ENCODE results near the gene IFTAP. TPM values are rescaled to one million over a fixed set of nuclear protein-coding genes. Genes with fewer than 3 reads are reported as not detected.

IFTAP gene
- total RNA-seq, 1 donor from 2014 or later, result 0.75 TPM

- Mint-ChIP-seq H3K27ac (no peak overlapping the region), H3K27me3 (ENCODE audit: low read depth) (peaks cover 24% of the 10 kb centered on the region), H3K4me1 (ENCODE audit: low read depth) (peaks cover 5% of the 10 kb centered on the region), H3K9me3 (no peaks in the 10 kb centered on the region), H3K36me3 (ENCODE audit: low read depth) (no peaks in the 10 kb centered on the region), H3K4me3 (ENCODE audit: low read depth) (no peak overlapping the region)
- DNase-seq (ENCODE audit: low spot score), result no peak
- intact Hi-C loops (cut with micrococcal nuclease), result no loop called here
Measured at GRCh38 chr11:36605221-36606216, 11.2 kb downstream of the IFTAP start.

GRCh38 chr11:36608491-36609199 is 14.3 kb downstream of the IFTAP start:
- H3K27me3 Mint-ChIP-seq (ENCODE audit: low read depth), result peaks cover 9% of the 10 kb centered on the region
- no peak overlapping the region for H3K4me3 Mint-ChIP-seq (ENCODE audit: low read depth)
- intact Hi-C loops (cut with micrococcal nuclease), result no loop called here
- H3K36me3 Mint-ChIP-seq (ENCODE audit: low read depth), result no peaks in the 10 kb centered on the region
- H3K9me3 Mint-ChIP-seq, result no peaks in the 10 kb centered on the region
- no peak overlapping the region for H3K27ac Mint-ChIP-seq
- DNase-seq (ENCODE audit: low spot score), result no peak
- peaks cover 5% of the 10 kb centered on the region for H3K4me1 Mint-ChIP-seq (ENCODE audit: low read depth)

GRCh38 chr11:36609383-36609782 is 15.1 kb downstream of the IFTAP start:
- H3K4me3 Mint-ChIP-seq (ENCODE audit: low read depth), result no peak overlapping the region
- H3K9me3 Mint-ChIP-seq, result no peaks in the 10 kb centered on the region
- no peaks in the 10 kb centered on the region for H3K36me3 Mint-ChIP-seq (ENCODE audit: low read depth)
- intact Hi-C loops (cut with micrococcal nuclease), result no loop called here
- H3K4me1 Mint-ChIP-seq (ENCODE audit: low read depth), result peaks cover 5% of the 10 kb centered on the region
- DNase-seq (ENCODE audit: low spot score), result no peak
- H3K27me3 Mint-ChIP-seq (ENCODE audit: low read depth), result peaks cover 4% of the 10 kb centered on the region
- H3K27ac Mint-ChIP-seq, result no peak overlapping the region

GRCh38 chr11:36615826-36616225 is 21.5 kb downstream of the IFTAP start:
- Mint-ChIP-seq H3K4me1 (ENCODE audit: low read depth) (no peaks in the 10 kb centered on the region), H3K27ac (no peak overlapping the region), H3K4me3 (ENCODE audit: low read depth) (no peak overlapping the region), H3K36me3 (ENCODE audit: low read depth) (no peaks in the 10 kb centered on the region), H3K27me3 (ENCODE audit: low read depth) (peaks cover 8% of the 10 kb centered on the region), H3K9me3 (no peaks in the 10 kb centered on the region)
- DNase-seq (ENCODE audit: low spot score), result no peak
- intact Hi-C loops (cut with micrococcal nuclease), result no loop called here

GRCh38 chr11:36617543-36618362 is 23.5 kb downstream of the IFTAP start:
- intact Hi-C loops (cut with micrococcal nuclease), result no loop called here
- H3K4me1 Mint-ChIP-seq (ENCODE audit: low read depth), result no peaks in the 10 kb centered on the region
- no peak overlapping the region for H3K27ac Mint-ChIP-seq
- DNase-seq (ENCODE audit: low spot score), result no peak
- peaks cover 14% of the 10 kb centered on the region for H3K27me3 Mint-ChIP-seq (ENCODE audit: low read depth)
- no peaks in the 10 kb centered on the region for H3K36me3 Mint-ChIP-seq (ENCODE audit: low read depth)
- no peak overlapping the region for H3K4me3 Mint-ChIP-seq (ENCODE audit: low read depth)
- no peaks in the 10 kb centered on the region for H3K9me3 Mint-ChIP-seq

GRCh38 chr11:36618363-36619047 is 24.2 kb downstream of the IFTAP start:
- DNase-seq (ENCODE audit: low spot score), result no peak
- Mint-ChIP-seq H3K27me3 (ENCODE audit: low read depth) (peaks cover 17% of the 10 kb centered on the region), H3K9me3 (no peaks in the 10 kb centered on the region), H3K36me3 (ENCODE audit: low read depth) (no peaks in the 10 kb centered on the region), H3K4me1 (ENCODE audit: low read depth) (no peaks in the 10 kb centered on the region), H3K4me3 (ENCODE audit: low read depth) (no peak overlapping the region), H3K27ac (no peak overlapping the region)
- intact Hi-C loops (cut with micrococcal nuclease), result no loop called here

- no peak for DNase-seq (ENCODE audit: low spot score)
- Mint-ChIP-seq H3K27ac (no peak overlapping the region), H3K27me3 (ENCODE audit: low read depth) (peaks cover 17% of the 10 kb centered on the region), H3K9me3 (no peaks in the 10 kb centered on the region), H3K36me3 (ENCODE audit: low read depth) (no peaks in the 10 kb centered on the region), H3K4me1 (ENCODE audit: low read depth) (no peaks in the 10 kb centered on the region), H3K4me3 (ENCODE audit: low read depth) (no peak overlapping the region)
- intact Hi-C loops (cut with micrococcal nuclease), result no loop called here
Measured at GRCh38 chr11:36619502-36619901, 25.2 kb downstream of the IFTAP start.

GRCh38 chr11:36620246-36620645 is 25.9 kb downstream of the IFTAP start:
- Mint-ChIP-seq H3K9me3 (no peaks in the 10 kb centered on the region), H3K27ac (no peak overlapping the region), H3K27me3 (ENCODE audit: low read depth) (peaks cover 17% of the 10 kb centered on the region), H3K4me1 (ENCODE audit: low read depth) (no peaks in the 10 kb centered on the region), H3K36me3 (ENCODE audit: low read depth) (no peaks in the 10 kb centered on the region), H3K4me3 (ENCODE audit: low read depth) (no peak overlapping the region)
- intact Hi-C loops (cut with micrococcal nuclease), result no loop called here
- DNase-seq (ENCODE audit: low spot score), result no peak

GRCh38 chr11:36622431-36623136 is 28.3 kb downstream of the IFTAP start:
- no peaks in the 10 kb centered on the region for H3K9me3 Mint-ChIP-seq
- H3K36me3 Mint-ChIP-seq (ENCODE audit: low read depth), result no peaks in the 10 kb centered on the region
- intact Hi-C loops (cut with micrococcal nuclease), result loop anchor here (1.0 kb wide), 1 partner anchor 58 kb away; no protein-coding TSS in a partner anchor
- peaks cover 15% of the 10 kb centered on the region for H3K27me3 Mint-ChIP-seq (ENCODE audit: low read depth)
- no peak for DNase-seq (ENCODE audit: low spot score)
- no peak overlapping the region for H3K27ac Mint-ChIP-seq
- no peaks in the 10 kb centered on the region for H3K4me1 Mint-ChIP-seq (ENCODE audit: low read depth)
- no peak overlapping the region for H3K4me3 Mint-ChIP-seq (ENCODE audit: low read depth)

GRCh38 chr11:36623494-36623893 is 29.2 kb downstream of the IFTAP start:
- intact Hi-C loops (cut with micrococcal nuclease), result no loop called here
- no peaks in the 10 kb centered on the region for H3K9me3 Mint-ChIP-seq
- no peaks in the 10 kb centered on the region for H3K36me3 Mint-ChIP-seq (ENCODE audit: low read depth)
- no peak overlapping the region for H3K4me3 Mint-ChIP-seq (ENCODE audit: low read depth)
- H3K27me3 Mint-ChIP-seq (ENCODE audit: low read depth), result peaks cover 15% of the 10 kb centered on the region
- H3K4me1 Mint-ChIP-seq (ENCODE audit: low read depth), result no peaks in the 10 kb centered on the region
- DNase-seq (ENCODE audit: low spot score), result no peak
- H3K27ac Mint-ChIP-seq, result no peak overlapping the region

- intact Hi-C loops (cut with micrococcal nuclease), result no loop called here
- Mint-ChIP-seq H3K9me3 (no peaks in the 10 kb centered on the region), H3K4me3 (ENCODE audit: low read depth) (no peak overlapping the region), H3K36me3 (ENCODE audit: low read depth) (no peaks in the 10 kb centered on the region), H3K27ac (no peak overlapping the region), H3K4me1 (ENCODE audit: low read depth) (peaks cover 4% of the 10 kb centered on the region), H3K27me3 (ENCODE audit: low read depth) (peaks cover 3% of the 10 kb centered on the region)
- no peak for DNase-seq (ENCODE audit: low spot score)
Measured at GRCh38 chr11:36627006-36627405, 32.7 kb downstream of the IFTAP start.

GRCh38 chr11:36627471-36627870 is 33.2 kb downstream of the IFTAP start:
- Mint-ChIP-seq H3K9me3 (no peaks in the 10 kb centered on the region), H3K4me3 (ENCODE audit: low read depth) (no peak overlapping the region), H3K4me1 (ENCODE audit: low read depth) (peaks cover 4% of the 10 kb centered on the region), H3K27ac (no peak overlapping the region), H3K36me3 (ENCODE audit: low read depth) (no peaks in the 10 kb centered on the region), H3K27me3 (ENCODE audit: low read depth) (peaks cover 3% of the 10 kb centered on the region)
- no peak for DNase-seq (ENCODE audit: low spot score)
- intact Hi-C loops (cut with micrococcal nuclease), result no loop called here

All from activated T-helper 2 cell treated with anti-CD3 and anti-CD28 coated beads, Interferon-gamma antibody, Interleukin-2, Interleukin-4, amounts not matched to agents 10 μg/mL and 5 μg/mL and 100 μg/mL, durations not matched to agents 14 hours and 24 hours and 36 hours (primary cell).